H1 (cell line): ENCODE data around the gene EPSTI1. TPM values are rescaled to one million over a fixed set of nuclear protein-coding genes. Genes with fewer than 3 reads are reported as not detected.

Source experiments
- CTCF ChIA-PET: fragments of 300-600 bp; sonication (Branson Sonifier 250); formaldehyde crosslinking; loops from one replicate; lab custom pipeline; 2021; ENCODE audit not compliant: partially characterized antibody; lab: Charles Lee
- POLR2A ChIA-PET: fragments of 300-600 bp; sonication (Branson Sonifier 250); formaldehyde crosslinking; loops from one replicate; lab custom pipeline; 2021; ENCODE audit warnings: inconsistent platforms; ENCODE audit not compliant: partially characterized antibody; lab: Charles Lee
- DNase-seq, 2 experiments: peaks; one replicate each; pipeline versions ENCODE4 v3.0.0 to v3.0.0-alpha.2; 2010 to 2022; ENCODE audit warnings: low spot score in 2 of 2, low read depth in 1 of 2, mixed read lengths in 1 of 2
- FAIRE-seq: peaks from 2 replicates; lab custom pipeline; 2011; peaks lifted over from hg19 to GRCh38; lab: Jason Lieb, UNC
- H2AFZ ChIP-seq: 2 replicates; pipeline ENCODE4 v1.8.1; 2012; ENCODE audit warnings: low read length, inconsistent platforms
- H2AK5ac ChIP-seq: 2 replicates; pipeline ENCODE4 v1.6.1; 2013; ENCODE audit warnings: low read depth, low read length
- H2BK120ac ChIP-seq: replicated peaks from 2 replicates; pipeline ENCODE3; 2013; ENCODE audit warnings: low read depth, low read length, inconsistent platforms
- H2BK12ac ChIP-seq: 2 replicates; pipeline ENCODE4 v1.6.1; 2013; ENCODE audit warnings: low read depth, low read length
- H2BK15ac ChIP-seq: 2 replicates; pipeline ENCODE4 v1.6.1; 2013; ENCODE audit warnings: low read length
- H2BK20ac ChIP-seq: 2 replicates; pipeline ENCODE4 v1.6.1; 2013; ENCODE audit warnings: low read length
- H2BK5ac ChIP-seq: 2 replicates; pipeline ENCODE4 v1.6.1; 2013; ENCODE audit warnings: low read depth, low read length
- H3K14ac ChIP-seq: 2 replicates; pipeline ENCODE4 v1.6.1; 2013; ENCODE audit warnings: inconsistent platforms; ENCODE audit not compliant: insufficient read length
- H3K18ac ChIP-seq: 2 replicates; pipeline ENCODE4 v1.6.1; 2013; ENCODE audit warnings: low read length; ENCODE audit errors: extremely low read depth
- H3K23ac ChIP-seq: 2 replicates; pipeline ENCODE4 v1.6.1; 2013; ENCODE audit warnings: inconsistent platforms; ENCODE audit not compliant: insufficient read length
- H3K23me2 ChIP-seq: 2 replicates; pipeline ENCODE4 v1.6.1; 2013; ENCODE audit warnings: low read depth, low read length
- H3K27ac ChIP-seq: 2 replicates; pipeline ENCODE4 v1.6.1; 2011; ENCODE audit warnings: low read depth, low read length, inconsistent platforms
- H3K27me3 ChIP-seq, 4 experiments: replicated peaks in 1 of 4; 1 replicate in 1 of 4; 2 replicates in 3 of 4; pipeline versions ENCODE4 v1.6.1 to v1.8.1; 2011 to 2013; ENCODE audit warnings: low read length in 3 of 4, mild to moderate bottlenecking in 3 of 4, inconsistent platforms in 2 of 4, mixed read lengths in 2 of 4, moderate library complexity in 1 of 4; ENCODE audit not compliant: control insufficient read depth in 3 of 4, insufficient read depth in 3 of 4; ENCODE audit errors: extremely low read depth in 1 of 4
- H3K36me3 ChIP-seq, 4 experiments: 2 replicates each; pipeline versions ENCODE4 v1.6.1 to v1.8.1; 2011 to 2013; ENCODE audit warnings: mild to moderate bottlenecking in 4 of 4, low read length in 3 of 4, moderate library complexity in 2 of 4, control low read depth in 1 of 4, inconsistent platforms in 1 of 4; ENCODE audit not compliant: insufficient read depth in 4 of 4, control insufficient read depth in 2 of 4
- H3K4ac ChIP-seq: replicated peaks from 2 replicates; pipeline ENCODE3; 2013; ENCODE audit warnings: low read length, low read depth, mixed read lengths, inconsistent platforms; ENCODE audit not compliant: insufficient read length
- H3K4me1 ChIP-seq, 4 experiments: replicated peaks in 1 of 4; 1 replicate in 1 of 4; 2 replicates in 3 of 4; pipeline versions ENCODE4 v1.6.1 to v1.8.1; 2011 to 2013; ENCODE audit warnings: low read length in 3 of 4, inconsistent platforms in 2 of 4, mixed read lengths in 1 of 4; ENCODE audit not compliant: insufficient read depth in 4 of 4, control insufficient read depth in 3 of 4
- H3K4me2 ChIP-seq, 2 experiments: 2 replicates each; pipeline versions ENCODE4 v1.6.1 to v1.8.1; 2011 to 2013; ENCODE audit warnings: low read depth in 2 of 2, low read length in 2 of 2, control low read depth in 1 of 2, inconsistent platforms in 1 of 2, mild to moderate bottlenecking in 1 of 2; ENCODE audit not compliant: insufficient read depth in 1 of 2
- H3K4me3 ChIP-seq, 4 experiments: fragments of 200-600, 300-600 bp in 1 of 4; sonication (generic), shearing (Covaris generic), sonication (Bioruptor Twin) in 1 of 4; 2 replicates each; pipeline versions ENCODE4 v1.5.1 to v1.8.1; 2011 to 2016; ENCODE audit warnings: low read length in 4 of 4, low read depth in 3 of 4, control low read depth in 2 of 4, inconsistent platforms in 2 of 4, mild to moderate bottlenecking in 2 of 4, mixed read lengths in 1 of 4, moderate library complexity in 1 of 4; ENCODE audit not compliant: insufficient read depth in 2 of 4; ENCODE audit errors: extremely low read depth in 1 of 4
- H3K56ac ChIP-seq: replicated peaks from 2 replicates; pipeline ENCODE3; 2013; ENCODE audit warnings: low read depth, mild to moderate bottlenecking, mixed read lengths, low read length, inconsistent platforms; ENCODE audit not compliant: insufficient read length
- H3K79me1 ChIP-seq: 2 replicates; pipeline ENCODE4 v1.6.1; 2013; ENCODE audit warnings: low read depth, low read length, control low read depth
- H3K79me2 ChIP-seq, 2 experiments: 2 replicates each; pipeline versions ENCODE4 v1.6.1 to v1.8.1; 2012 to 2013; ENCODE audit warnings: low read length in 2 of 2, mild to moderate bottlenecking in 2 of 2, inconsistent platforms in 1 of 2; ENCODE audit not compliant: insufficient read depth in 2 of 2, control insufficient read depth in 1 of 2
- H3K9ac ChIP-seq, 4 experiments: replicated peaks in 1 of 4; 1 replicate in 1 of 4; 2 replicates in 3 of 4; pipeline versions ENCODE4 v1.6.1 to v1.8.1; 2011 to 2013; ENCODE audit warnings: low read depth in 3 of 4, low read length in 3 of 4, control low read depth in 2 of 4, mild to moderate bottlenecking in 2 of 4, moderate library complexity in 2 of 4, inconsistent platforms in 1 of 4; ENCODE audit errors: extremely low read depth in 1 of 4
- H3K9me3 ChIP-seq, 2 experiments: 2 replicates each; pipeline versions ENCODE4 v1.6.1 to v1.8.1; 2012 to 2013; ENCODE audit warnings: mild to moderate bottlenecking in 2 of 2, moderate library complexity in 2 of 2, control low read depth in 1 of 2, inconsistent platforms in 1 of 2, low read depth in 1 of 2, low read length in 1 of 2, mixed read lengths in 1 of 2; ENCODE audit not compliant: insufficient read depth in 2 of 2
- H4K20me1 ChIP-seq, 2 experiments: replicated peaks in 1 of 2; 2 replicates each; pipeline versions ENCODE3 to v1.8.1; 2011 to 2013; ENCODE audit warnings: inconsistent platforms in 2 of 2, low read length in 2 of 2, mild to moderate bottlenecking in 1 of 2; ENCODE audit not compliant: insufficient read depth in 2 of 2, control insufficient read depth in 1 of 2
- H4K5ac ChIP-seq: 2 replicates; pipeline ENCODE4 v1.6.1; 2013; ENCODE audit warnings: low read length, low read depth, mixed read lengths, inconsistent platforms; ENCODE audit not compliant: insufficient read length
- H4K8ac ChIP-seq: 2 replicates; pipeline ENCODE4 v1.8.0; 2013; ENCODE audit warnings: mild to moderate bottlenecking, moderate library complexity, low read length, inconsistent platforms; ENCODE audit not compliant: insufficient read depth; ENCODE audit errors: extremely low read depth
- H4K91ac ChIP-seq: replicated peaks from 2 replicates; pipeline ENCODE3; 2013; ENCODE audit warnings: low read length, mixed read lengths, inconsistent platforms; ENCODE audit not compliant: insufficient read length
- CHD1 ChIP-seq: IDR thresholded peaks from 2 replicates; pipeline ENCODE4 v1.6.1; 2012; ENCODE audit warnings: low read depth, low read length, improper control_type of control experiment
- CREB1 ChIP-seq: IDR thresholded peaks from 2 replicates; pipeline ENCODE4 v1.6.1; 2012; ENCODE audit warnings: inconsistent platforms
- CTBP2 ChIP-seq: IDR thresholded peaks from 2 replicates; pipeline ENCODE4 v1.7.0; 2011; ENCODE audit warnings: borderline replicate concordance, mild to moderate bottlenecking, moderate library complexity, mixed read lengths, low read length; ENCODE audit not compliant: insufficient read depth, insufficient read length
- CTCF ChIP-seq, 3 experiments: IDR thresholded peaks; 1 replicate in 2 of 3; 2 replicates in 1 of 3; pipeline versions ENCODE4 v1.5.1 to v1.6.1; 2011; ENCODE audit warnings: low read length in 3 of 3, mild to moderate bottlenecking in 3 of 3, inconsistent platforms in 2 of 3, low read depth in 1 of 3, moderate library complexity in 1 of 3; ENCODE audit not compliant: insufficient read depth in 1 of 3; ENCODE audit errors: control extremely low read depth in 1 of 3
- JUN ChIP-seq: IDR thresholded peaks from 2 replicates; pipeline ENCODE4 v1.6.1; 2011; ENCODE audit warnings: low read depth, mild to moderate bottlenecking, improper control_type of control experiment, low read length
- KDM1A ChIP-seq: fragments of 200-600, 300-600 bp; sonication (generic); IDR thresholded peaks from 2 replicates; pipeline ENCODE4 v1.7.1; 2016; ENCODE audit warnings: mild to moderate bottlenecking, low read length, borderline replicate concordance
- NANOG ChIP-seq: IDR thresholded peaks from 2 replicates; pipeline ENCODE4 v1.6.1; 2011; ENCODE audit warnings: low read length, low read depth, mild to moderate bottlenecking, inconsistent platforms; ENCODE audit not compliant: insufficient read depth, poor library complexity, severe bottlenecking
- PHF8 ChIP-seq: fragments of 200-600 bp; sonication (generic); conservative IDR thresholded peaks from 2 replicates; pipeline ENCODE4 v1.7.1; 2012; ENCODE audit warnings: low read depth, mild to moderate bottlenecking, inconsistent platforms, low read length, moderate library complexity
- POLR2AphosphoS5 ChIP-seq: IDR thresholded peaks from 2 replicates; pipeline ENCODE4 v1.6.1; 2011; ENCODE audit warnings: low read depth, low read length
- RFX5 ChIP-seq: IDR thresholded peaks from 2 replicates; pipeline ENCODE4 v1.6.1; 2011; ENCODE audit warnings: low read depth, low read length, improper control_type of control experiment, borderline replicate concordance
- SP1 ChIP-seq: IDR thresholded peaks from 2 replicates; pipeline ENCODE4 v1.6.1; 2011; ENCODE audit warnings: low read depth, low read length
- SP2 ChIP-seq: IDR thresholded peaks from 2 replicates; pipeline ENCODE4 v1.6.1; 2012; ENCODE audit warnings: mild to moderate bottlenecking, low read length, inconsistent platforms
- WGBS, 2 experiments: shearing (Covaris generic) in 1 of 2; methylation state at CpG; one replicate each; pipeline versions ENCODE4 v1.1.6 to v1.1.7; 2013 to 2015; ENCODE audit warnings: low lambda C conversion rate in 2 of 2, mixed read lengths in 2 of 2, inconsistent platforms in 1 of 2, low coverage in 1 of 2, missing lambda C conversion rate in 1 of 2; ENCODE audit not compliant: insufficient replicate concordance in 2 of 2, insufficient coverage in 1 of 2, insufficient read length in 1 of 2; ENCODE audit errors: extremely low coverage in 1 of 2, missing lambda C conversion rate in 1 of 2; 5-methylcytosine and 5-hydroxymethylcytosine counted together
- polyA plus RNA-seq, 7 experiments: library from polyadenylated mRNA; depleted of rRNA in 3 of 7; stranded (reverse) in 5 of 7; unstranded in 2 of 7; fragments of >200 nt in 5 of 7; fragments of 200-250 nt in 2 of 7; gene quantifications; 1 replicate in 5 of 7; 2 replicates in 1 of 7; 4 replicates in 1 of 7; pipeline versions ENCODE4 v1.2.1 to v1.2.3, GENCODE V29; 2011 to 2013; ENCODE audit warnings: missing spikeins in 2 of 7, mixed read lengths in 2 of 7
- total RNA-seq: library from RNA; stranded (reverse); fragmentation: NEBNext Ultra II Directional; extraction: Animal tissue kit (Norgen Biotek cat#: 25700); gene quantifications from 2 replicates; pipeline ENCODE4 v1.2.1, GENCODE V29; 2021

EPSTI1 gene
- total and polyA plus RNA-seq, 2 of the 8 experiments (the other 6 are each of a cell fraction or from before 2014, with no cell fraction given): 0.23 to 0.37 TPM

- 46% methylated on average over 2 of the region's 2 CpGs; no CpG with 5 or more reads in 1 of the 2 experiments for WGBS, 2 experiments
- POLR2A ChIA-PET: no interaction called here
- TF ChIP-seq CTCF (IDR thresholded peaks at IDR 0.05; ENCODE audit: control extremely low read depth in 1 of 3, insufficient read depth in 1 of 3, low read depth in 1 of 3, low read length in 3 of 3): no peak
- no peak for TF ChIP-seq JUN
- no peak for TF ChIP-seq PHF8
- no peak for TF ChIP-seq CHD1
- no peak for TF ChIP-seq CREB1
- TF ChIP-seq SP1: no peak
- no peak for TF ChIP-seq NANOG
- TF ChIP-seq SP2: no peak
- no peak for TF ChIP-seq KDM1A
- no peak for TF ChIP-seq RFX5
- TF ChIP-seq CTBP2: no peak
- TF ChIP-seq POLR2AphosphoS5: no peak
Measured at GRCh38 chr13:42965281-42965680, 26.8 kb downstream of the EPSTI1 start.

More at GRCh38 chr13:42965281-42965680, 26.8 kb downstream of the EPSTI1 start:
- Histone ChIP-seq H3K23me2 (no peaks in the 10 kb centered on the region), H2AFZ (no peak overlapping the region), H3K79me2 (no peaks in the 10 kb centered on the region), H2BK12ac (no peak overlapping the region), H3K18ac (no peak overlapping the region), H4K5ac (no peak overlapping the region), H3K4me1 (peaks cover 3 to 4% (median 3%) of the 10 kb centered on the region in 4 experiments; a peak in 3 of 7 replicates), H4K91ac (no peak overlapping the region), H3K9ac (no peak overlapping the region), H2BK15ac (no peak overlapping the region), H4K20me1 (no peaks in the 10 kb centered on the region), H2AK5ac (no peak overlapping the region), H3K14ac (no peak overlapping the region), H3K4me3 (no peak overlapping the region), H3K4ac (no peak overlapping the region), H3K36me3 (no peaks in the 10 kb centered on the region), H3K27ac (no peak overlapping the region), H3K9me3 (no peaks in the 10 kb centered on the region), H3K56ac (no peak overlapping the region), H4K8ac (no peak overlapping the region), H2BK20ac (no peak overlapping the region), H3K27me3 (no peaks in the 10 kb centered on the region), H2BK5ac (no peak overlapping the region), H2BK120ac (no peak overlapping the region), H3K23ac (no peak overlapping the region), H3K79me1 (no peaks in the 10 kb centered on the region), H3K4me2 (no peak overlapping the region)
- no peak for DNase-seq
- CTCF ChIA-PET: no interaction called here
- FAIRE-seq: no peak
